Eye (tissue), 1 donor: ENCODE measurements around the gene GCM1.

Experiments used
- DNase-seq: peaks from one replicate; pipeline ENCODE4 v3.0.0-alpha.2; 2015

Gene GCM1

DNA sequence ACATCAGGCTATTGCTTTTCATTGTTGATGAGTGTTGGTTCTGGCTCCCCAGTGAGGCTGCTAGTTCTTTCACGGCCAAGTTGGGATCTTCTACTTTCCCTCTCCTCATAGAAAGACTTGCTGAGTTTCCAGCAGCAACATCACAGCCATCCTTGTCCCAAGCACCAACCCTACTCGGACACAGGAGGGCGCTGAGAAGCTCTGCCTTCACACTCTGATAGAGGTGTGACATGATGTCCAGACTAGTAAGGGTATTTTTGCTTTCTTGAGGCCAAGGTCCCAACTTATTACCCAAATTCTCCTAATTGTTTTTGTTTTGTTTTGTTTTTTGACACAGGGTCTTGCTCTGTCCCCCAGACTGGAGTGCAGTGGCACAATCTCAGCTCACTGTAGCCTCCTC lies 3.0 kb upstream of the GCM1 start:
- no peak for DNase-seq

- DNase-seq = no peak
Observed at GRCh38 chr6:53144802-53145201, 3.8 kb downstream of the GCM1 start.

DNA sequence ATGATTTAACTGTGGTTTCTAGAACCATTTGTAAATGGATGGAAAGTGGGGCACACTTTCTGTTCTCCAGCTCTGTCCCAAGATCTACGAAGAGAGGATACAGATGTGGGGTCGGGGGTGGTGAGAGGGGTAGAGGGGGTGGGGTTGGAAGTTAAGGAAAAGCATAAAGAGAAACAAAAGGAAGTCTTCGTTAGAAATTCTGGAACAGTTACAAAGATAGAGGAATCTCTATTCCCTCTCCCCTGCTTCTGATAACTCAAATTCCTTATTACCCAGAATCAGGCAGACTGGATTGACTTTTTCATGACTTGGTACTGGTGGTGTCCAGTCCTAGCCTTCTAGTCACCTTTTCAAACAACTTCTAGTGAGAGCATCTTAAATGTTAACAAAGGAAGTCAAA lies 4.9 kb downstream of the GCM1 start:
- no peak for DNase-seq

- DNase-seq = no peak
Observed at GRCh38 chr6:53142810-53143209, 5.8 kb downstream of the GCM1 start.

DNA sequence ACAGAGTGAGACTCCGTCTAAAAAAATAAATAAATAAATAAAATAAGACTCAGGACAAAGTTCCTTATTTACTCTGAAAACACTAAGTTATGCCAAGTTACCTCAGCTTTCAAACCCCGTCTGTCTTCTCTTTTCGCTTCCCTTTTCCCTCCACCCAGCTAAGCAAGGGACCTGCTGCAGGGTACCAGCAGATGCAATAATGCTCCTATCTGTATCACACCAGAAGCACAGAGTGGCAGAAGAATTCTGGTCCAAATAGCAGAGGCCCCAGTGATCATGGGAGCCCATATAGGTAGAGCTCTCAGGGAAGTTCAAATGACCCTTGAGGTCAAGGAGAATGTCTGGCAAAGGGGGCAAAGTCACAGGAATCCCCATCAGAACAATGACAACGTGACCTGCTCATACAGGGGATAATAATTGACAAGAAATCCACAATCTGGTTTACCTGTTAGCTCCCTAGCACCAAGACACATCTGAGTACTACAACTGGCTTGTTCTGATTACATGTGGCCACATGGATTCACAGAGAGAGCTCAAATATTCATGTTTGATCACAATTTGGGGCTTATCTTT lies 8.7 kb downstream of the GCM1 start:
- DNase-seq = no peak

GRCh38 chr6:53136000-53136609 lies 12.5 kb downstream of the GCM1 start:
- no peak for DNase-seq

DNA sequence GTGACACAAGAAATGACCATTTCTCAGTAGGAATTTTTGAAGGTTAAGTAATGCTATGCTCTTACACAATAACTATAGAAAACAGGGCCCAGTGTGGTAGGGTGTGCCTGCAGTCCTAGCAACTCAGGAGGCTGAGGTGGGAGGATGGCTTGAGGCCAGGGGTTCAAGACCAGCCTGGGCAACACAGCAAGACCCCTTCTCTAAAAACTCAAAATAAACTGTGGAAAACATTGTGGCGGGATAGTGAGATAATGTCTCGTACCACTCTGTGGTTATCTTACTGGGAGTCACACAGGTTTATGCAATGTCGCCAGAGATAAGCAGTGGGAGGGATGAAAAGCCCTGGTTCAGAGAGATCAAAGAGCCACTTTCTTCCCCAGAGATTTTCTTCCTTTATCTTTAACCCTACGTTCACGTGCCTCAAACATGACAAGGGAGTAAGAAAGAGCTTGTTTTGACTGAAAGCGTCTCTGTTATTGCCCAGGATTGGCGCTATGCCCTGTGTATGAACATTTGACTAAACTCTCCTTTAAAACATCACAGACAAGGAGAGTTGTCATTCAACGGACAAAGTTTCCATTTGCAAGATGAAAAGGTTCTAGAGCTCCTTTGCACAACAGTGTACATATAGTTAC lies 13.9 kb downstream of the GCM1 start:
- DNase-seq = no peak

DNA sequence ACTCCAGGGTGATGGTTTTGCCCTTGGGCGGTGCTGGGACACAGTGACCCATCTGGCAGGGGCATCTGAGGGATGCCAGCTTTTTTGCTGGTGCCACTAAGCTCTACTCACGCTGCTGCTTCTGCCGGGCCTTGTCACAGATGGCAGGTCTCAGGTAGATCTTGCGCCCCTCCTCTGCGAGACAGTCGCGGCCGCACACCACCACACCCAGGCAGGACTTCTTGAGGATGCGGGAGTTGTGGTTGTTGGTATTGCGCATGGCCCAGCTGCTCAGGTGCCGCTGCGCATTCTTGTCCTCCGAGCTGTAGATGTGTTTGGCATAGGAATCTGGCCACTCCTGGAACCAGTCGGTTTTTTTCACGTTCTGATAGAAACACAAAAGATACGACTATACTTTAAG lies 14.7 kb downstream of the GCM1 start:
- DNase-seq = no peak

DNA sequence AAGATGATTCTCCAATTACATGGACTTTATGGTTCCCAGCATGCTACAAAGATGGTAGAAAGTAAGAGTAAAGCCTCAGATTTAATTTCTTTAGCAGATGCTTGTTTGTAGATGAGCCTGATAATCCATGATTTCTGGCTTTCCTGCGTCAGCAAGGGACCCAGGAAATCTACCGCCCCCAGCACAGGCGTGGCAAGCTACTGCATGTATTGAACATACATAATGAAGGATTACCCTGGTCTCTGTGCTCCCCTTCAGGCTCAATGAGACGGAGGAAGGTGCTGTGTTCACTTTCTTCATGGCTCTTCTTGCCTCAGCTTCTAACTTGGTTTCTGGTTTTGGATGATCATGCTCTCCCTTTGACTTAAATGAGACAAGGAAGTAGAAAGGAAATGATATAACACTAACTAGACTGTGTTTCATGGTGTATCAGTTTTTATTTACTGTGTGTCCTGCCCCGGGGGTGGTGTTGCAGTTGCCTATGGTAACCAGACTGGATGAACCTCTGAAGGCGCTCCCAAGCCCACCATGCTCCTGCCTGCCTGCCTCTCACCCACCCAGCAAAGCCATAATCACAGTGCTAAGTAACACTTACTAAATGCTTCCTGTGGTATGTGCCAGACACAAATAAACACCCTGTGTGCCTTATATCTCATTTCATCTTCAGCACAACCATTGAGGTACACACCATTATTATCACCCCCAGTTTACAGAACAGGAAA lies 17.9 kb downstream of the GCM1 start:
- DNase-seq = no peak

DNA sequence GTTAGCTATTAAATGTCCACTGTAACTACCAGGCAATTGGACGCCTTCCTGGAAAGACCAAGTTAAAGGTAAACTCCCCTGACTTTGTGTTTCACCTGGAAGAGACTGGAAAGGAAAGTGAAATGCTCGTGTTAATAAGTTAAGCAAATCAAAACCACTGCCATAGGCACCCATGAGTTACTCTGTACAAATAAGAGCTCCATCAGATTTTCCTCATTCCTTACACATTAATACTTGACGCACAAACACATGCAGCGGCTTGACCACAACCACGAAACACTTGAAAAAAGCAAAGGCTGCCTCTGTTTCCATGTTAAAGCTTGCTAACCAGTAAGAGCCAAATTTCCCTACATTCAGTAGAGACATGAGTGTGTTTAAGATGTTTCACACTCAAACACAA lies 19.8 kb downstream of the GCM1 start:
- DNase-seq = no peak

GRCh38 chr6:53125276-53125675 lies 23.4 kb downstream of the GCM1 start:
- DNase-seq = no peak

DNA sequence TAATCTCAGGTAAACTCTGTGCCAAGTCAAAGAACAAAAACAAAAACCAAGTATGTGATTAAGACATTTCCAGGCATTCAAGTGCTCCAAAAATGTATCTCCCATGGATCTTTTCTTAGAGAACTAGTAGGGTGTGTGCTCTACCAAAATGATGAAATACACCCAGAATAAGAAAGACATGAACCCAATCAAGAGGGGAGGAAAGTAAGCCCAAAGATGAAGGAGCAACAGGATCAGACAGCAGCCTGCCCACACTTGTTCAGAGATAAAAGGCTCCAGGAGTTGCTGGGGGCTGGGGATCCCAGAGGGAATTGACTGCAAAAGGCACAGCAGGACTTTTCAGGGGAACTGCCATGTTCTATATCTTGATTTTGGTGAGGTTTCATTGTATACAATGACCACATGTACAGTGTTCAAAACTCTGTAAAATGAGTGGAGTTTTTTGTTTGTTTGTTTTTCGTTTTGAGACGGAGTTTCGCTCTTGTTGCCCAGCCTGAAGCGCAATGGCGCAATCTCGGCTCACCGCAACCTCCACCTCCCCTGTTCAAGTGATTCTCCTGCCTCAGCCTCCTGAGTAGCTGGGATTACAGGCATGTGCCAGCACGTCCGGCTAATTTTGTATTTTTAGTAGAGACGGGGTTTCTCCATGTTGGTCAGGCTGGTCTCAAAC lies 24.4 kb downstream of the GCM1 start:
- DNase-seq = no peak

DNA sequence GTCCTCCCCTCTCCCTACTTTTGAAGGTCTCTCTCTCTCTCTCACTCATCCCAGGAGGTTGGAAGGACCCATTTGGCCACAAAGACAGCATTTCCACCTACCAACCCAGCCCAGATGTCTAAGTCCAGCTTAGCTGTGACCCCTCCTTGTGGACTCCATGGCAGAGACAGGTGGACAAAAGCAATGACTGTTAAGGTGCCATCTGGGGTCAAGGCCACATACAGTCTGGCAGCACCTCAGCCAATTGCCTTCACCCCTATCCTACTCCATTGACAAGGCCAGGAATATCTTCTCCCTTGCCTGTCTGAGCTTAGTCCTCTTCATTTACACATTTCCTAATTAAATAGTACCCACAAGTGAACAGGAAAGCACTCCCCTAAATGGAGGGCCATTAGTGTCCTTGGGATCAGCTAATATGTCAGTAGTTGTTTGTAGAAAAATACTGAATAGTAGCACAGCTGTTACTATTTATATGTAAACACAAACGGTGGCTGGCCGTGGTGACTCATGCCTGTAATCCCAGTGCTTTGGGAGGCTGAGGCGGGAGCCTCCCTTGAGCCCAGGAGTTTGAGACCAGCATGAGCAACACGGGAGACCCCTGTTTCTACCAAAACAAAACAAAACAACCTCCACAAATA lies 28.8 kb downstream of the GCM1 start:
- DNase-seq = no peak

- DNase-seq = no peak
Observed at GRCh38 chr6:53119349-53119748, 29.3 kb downstream of the GCM1 start.

- no peak for DNase-seq
Observed at GRCh38 chr6:53115741-53116140, 32.9 kb downstream of the GCM1 start.

DNA sequence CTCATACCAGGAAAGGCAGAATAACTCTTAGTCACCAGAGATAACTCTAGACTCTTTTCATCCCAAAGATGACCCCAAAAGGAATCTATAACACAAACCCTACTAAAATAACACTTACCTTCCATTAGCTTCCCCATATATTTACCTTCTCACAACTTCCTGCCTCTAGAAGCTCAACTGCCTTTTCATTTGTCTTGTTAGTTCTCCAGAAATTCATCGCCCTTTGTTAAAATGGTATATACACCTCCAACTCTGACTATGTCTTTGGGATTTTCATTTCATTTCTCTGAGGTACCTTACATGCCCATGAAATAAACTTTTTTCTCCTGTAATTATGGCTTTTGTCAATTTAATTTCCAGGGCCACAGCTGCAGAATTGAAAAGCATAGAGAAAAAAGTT lies 33.5 kb downstream of the GCM1 start:
- no peak for DNase-seq

DNA sequence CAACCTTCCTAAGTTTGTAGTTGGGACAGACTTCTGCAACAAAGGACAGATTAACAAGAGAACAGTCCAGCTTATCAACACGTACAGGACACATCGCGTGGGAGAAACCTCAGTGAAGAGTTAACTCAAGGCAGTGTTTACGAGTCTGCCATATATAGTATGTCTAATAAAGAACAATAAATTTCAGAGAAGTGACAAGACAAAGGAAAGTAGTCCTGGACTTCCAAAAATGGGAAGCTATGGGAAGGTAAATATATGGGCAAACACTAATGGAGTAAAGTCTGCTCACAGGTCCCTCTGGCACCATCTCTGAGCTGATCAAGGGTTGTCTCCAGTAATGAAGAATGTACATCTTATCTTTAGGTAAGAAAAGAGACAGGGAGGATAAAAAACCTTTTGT lies 34.9 kb downstream of the GCM1 start:
- no peak for DNase-seq

GRCh38 chr6:53112871-53113270 lies 35.8 kb downstream of the GCM1 start:
- DNase-seq = no peak

- DNase-seq = no peak
Observed at GRCh38 chr6:53112404-53112803, 36.2 kb downstream of the GCM1 start.

- DNase-seq = no peak
Observed at GRCh38 chr6:53111865-53112264, 36.8 kb downstream of the GCM1 start.

DNA sequence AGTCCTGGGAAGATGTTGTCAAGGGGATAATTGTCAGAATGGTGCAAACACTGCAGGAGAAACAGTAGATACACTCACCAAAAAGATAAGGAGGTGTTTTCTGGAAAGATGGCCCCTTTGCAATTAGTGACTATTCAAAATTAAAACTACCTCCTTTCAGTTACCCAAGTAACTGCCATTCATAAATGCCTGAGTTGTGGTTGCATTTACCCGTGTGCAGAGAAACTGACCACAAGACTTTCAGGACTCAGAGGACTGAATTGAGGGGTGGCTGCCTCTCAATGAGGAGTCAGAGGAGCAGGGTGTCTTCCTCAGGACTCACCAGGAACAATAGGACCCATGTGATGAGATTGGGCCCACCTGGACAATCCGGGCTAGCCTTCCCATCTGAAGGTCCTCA lies 39.0 kb downstream of the GCM1 start:
- no peak for DNase-seq

GRCh38 chr6:53107091-53107490 lies 41.5 kb downstream of the GCM1 start:
- DNase-seq = no peak

GRCh38 chr6:53104916-53105315 lies 43.7 kb downstream of the GCM1 start:
- no peak for DNase-seq
